ENCODE results near the gene YWHAQ. TPM values are rescaled to one million over a fixed set of nuclear protein-coding genes. Genes with fewer than 3 reads are reported as not detected.
"Not testable (repeated sequence)": the region's sequence is repeated elsewhere in the genome, so short reads cannot be mapped to it uniquely, and the experiment has no call there.

The YWHAQ gene
- total RNA-seq, 1 donor from 2014 or later, result 119 TPM

DNA sequence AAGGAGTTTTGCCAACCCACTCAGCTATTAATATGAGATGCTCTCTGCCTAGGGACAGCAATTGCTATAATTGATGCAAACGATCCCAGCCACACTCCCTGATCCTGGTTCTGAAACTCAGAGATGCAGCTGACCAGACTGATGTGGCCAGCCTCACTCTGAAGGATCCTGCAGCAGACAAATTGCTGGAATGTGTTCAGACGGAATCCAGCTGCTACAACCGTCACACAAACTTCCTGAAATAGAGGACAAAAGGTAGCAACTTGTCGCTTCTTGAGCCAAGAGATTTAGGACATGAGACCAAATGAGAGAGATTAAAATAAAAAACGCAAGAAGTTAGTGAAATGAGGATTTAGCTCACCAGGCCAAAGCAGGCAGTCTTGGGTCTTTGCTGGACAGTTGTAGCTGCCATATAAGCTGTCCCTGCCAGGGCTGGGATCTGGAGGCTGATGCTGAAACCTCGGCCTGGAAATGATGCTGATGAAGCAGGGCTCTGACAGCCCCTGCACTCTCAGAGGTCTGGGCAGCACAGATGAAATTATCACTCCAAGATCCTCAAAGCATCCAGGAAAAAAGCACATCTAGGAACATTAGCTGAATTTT, 8.3 kb upstream of the YWHAQ start:
- DNase-seq (peak; percentile 35), ATAC-seq (peak; percentile 70)
- intact Hi-C loops (cut with micrococcal nuclease), result loop anchor here (10.0 kb wide), 1 partner anchor 126 kb away; no protein-coding TSS in a partner anchor

DNA sequence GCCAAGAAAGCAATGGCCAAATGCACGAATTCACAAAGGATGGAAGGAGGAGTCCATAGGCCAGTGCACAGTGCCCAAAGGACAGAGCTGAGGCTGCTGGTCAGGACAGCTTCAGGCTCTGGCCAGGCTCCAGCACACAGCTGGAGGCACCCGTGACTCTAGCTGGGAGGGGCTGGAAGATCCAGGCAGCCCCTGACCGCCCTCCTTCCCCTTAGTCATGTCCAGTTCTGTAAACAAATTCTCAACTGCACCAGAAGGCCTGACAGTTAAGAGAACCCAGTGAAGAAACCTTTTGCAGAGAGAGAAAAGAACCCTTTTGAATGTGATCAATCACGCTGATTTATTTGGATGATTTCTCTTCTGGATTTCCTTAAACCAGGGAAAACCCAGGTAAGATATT, 7.7 kb upstream of the YWHAQ start:
- DNase-seq (peak; percentile 90), ATAC-seq (peak; percentile 95)
- intact Hi-C loops (cut with micrococcal nuclease), result loop anchor here (10.0 kb wide), 1 partner anchor 126 kb away; no protein-coding TSS in a partner anchor

GRCh38 chr2:9637330-9637729, 6.5 kb upstream of the YWHAQ start:
- DNase-seq (no peak), ATAC-seq (no peak)
- intact Hi-C loops (cut with micrococcal nuclease), result loop anchor here (10.0 kb wide), 1 partner anchor 127 kb away; no protein-coding TSS in a partner anchor

DNA sequence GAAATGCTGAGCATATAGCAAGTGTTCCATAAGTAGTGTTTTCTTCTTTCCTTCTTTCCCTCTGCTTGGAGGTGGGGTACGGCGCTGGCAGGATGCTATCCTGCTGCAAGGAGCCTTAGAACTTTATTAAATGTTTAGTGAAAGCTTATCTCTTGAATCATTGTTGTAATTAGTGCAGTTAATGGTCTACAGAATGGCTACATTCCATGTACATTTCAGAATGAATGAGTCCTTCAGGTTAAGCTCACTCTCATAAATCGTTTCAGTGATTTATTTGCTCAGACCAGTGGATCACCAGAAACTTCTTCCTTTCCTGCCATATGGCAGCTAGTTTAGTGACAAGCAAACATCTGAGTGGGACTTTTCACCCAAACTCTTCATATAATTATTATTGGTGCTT, 3.3 kb upstream of the YWHAQ start:
- intact Hi-C loops (cut with micrococcal nuclease), result loop anchor here (10.0 kb wide), 1 partner anchor 131 kb away; no protein-coding TSS in a partner anchor
- DNase-seq, result no peak

GRCh38 chr2:9631878-9632700, 1.3 kb upstream of the YWHAQ start:
- intact Hi-C loops (cut with micrococcal nuclease), result loop anchor here (10.0 kb wide), 1 partner anchor 133 kb away; no protein-coding TSS in a partner anchor
- DNase-seq, result peak; percentile 45

More for the DNA sequence above, 3.3 kb upstream of the YWHAQ start:
- ATAC-seq, result no peak

GRCh38 chr2:9631553-9631819, 689 bp upstream of the YWHAQ start:
- DNase-seq, result no peak
- intact Hi-C loops (cut with micrococcal nuclease), result loop anchor here (10.0 kb wide), 1 partner anchor 133 kb away; no protein-coding TSS in a partner anchor
- ATAC-seq, result no peak

More at GRCh38 chr2:9631878-9632700, 1.3 kb upstream of the YWHAQ start:
- ATAC-seq, result peak; percentile 43

- DNase-seq (peak; percentile 88), ATAC-seq (peak; percentile 45)
- intact Hi-C loops (cut with micrococcal nuclease), result loop anchor here (10.0 kb wide), 1 partner anchor 135 kb away; no protein-coding TSS in a partner anchor
These were observed 571 bp downstream of the YWHAQ start for GRCh38 chr2:9630117-9630735.

DNA sequence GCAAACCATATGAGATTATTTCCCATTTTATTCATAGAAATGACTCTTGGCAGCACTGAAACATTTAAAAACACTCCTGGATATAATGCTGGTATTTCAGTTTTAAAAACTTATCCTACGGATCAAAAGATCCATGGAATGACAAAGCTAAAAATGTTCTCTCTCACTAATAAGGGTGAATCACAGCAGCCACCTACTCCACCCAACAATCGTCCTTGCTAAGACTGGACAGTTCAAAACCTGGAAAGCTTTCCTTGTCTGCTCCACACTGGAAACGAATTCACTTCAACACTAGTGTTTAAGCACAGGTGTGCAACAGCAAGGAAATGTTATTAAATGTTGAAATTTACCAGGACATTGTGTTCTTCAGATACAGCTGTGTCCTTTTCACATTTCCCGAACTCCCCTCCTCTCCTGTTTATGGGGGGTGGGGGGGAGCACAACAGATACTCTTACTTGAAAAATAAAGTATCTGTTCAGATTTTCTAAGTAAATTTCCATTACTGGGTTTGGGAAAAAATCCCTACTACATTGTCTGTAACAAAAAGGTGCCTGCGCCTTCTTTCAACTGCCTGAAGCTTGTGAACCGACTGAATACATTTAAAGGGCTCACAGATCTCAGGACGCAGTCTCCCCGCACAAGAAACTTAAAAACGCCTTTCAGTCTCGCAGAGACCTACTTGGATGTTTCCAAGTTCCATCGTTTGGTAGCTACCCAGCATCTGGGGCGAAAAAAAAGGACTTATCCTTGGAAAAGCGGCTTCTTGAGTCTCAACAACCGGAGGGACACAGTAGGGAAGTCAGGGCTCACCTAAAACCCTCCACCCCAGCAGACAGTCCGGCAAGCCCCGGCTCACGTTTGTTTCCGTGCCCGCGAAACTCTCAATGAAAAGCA, 1.3 kb downstream of the YWHAQ start:
- intact Hi-C loops (cut with micrococcal nuclease), result loop anchor here (10.0 kb wide), 1 partner anchor 135 kb away; no protein-coding TSS in a partner anchor
- ATAC-seq (no peak), DNase-seq (no peak)

DNA sequence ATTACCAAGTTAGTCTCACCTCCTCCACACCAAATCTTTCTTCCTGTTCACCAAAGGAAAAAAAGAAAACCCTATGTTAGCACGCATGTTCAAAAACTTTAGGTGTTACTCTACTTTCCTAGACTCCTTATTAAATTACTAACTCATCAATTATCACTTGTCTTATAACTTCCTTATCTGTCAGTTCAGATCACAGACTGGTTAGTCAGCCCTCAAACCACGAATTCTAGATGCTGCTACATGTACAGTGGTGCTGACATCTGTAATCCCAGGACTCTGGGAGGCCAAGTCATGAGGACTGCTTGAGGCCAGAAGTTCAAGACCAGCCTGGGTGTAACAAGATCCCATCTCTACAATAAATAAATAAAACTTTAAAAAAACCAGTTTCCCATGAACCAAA, 3.5 kb downstream of the YWHAQ start:
- DNase-seq (no peak), ATAC-seq (no peak)
- intact Hi-C loops (cut with micrococcal nuclease), result no loop called here

DNA sequence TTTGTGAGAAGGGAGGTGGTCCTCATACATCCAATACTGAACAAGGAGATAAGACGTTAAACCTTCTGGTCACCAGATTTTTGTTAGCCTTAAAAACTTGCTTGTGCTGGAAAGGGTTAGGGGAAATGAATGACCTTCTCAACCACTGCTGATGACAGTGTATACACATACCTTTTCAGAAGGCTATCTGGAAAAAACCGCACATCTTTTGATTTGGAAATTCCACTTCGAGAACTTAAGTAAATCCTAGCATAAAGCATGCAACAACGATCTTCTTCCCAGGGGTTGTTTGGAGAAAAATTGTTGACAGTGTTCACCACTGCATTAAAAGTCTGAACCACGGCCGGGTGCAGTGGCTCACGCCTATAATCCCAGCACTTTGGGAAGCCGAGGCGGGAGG, 7.6 kb downstream of the YWHAQ start:
- intact Hi-C loops (cut with micrococcal nuclease), result no loop called here
- DNase-seq (no peak), ATAC-seq (no peak)

- ATAC-seq; intact Hi-C loops (cut with micrococcal nuclease); DNase-seq: not testable (repeated sequence)
These were observed 9.1 kb downstream of the YWHAQ start for GRCh38 chr2:9621655-9622054.

DNA sequence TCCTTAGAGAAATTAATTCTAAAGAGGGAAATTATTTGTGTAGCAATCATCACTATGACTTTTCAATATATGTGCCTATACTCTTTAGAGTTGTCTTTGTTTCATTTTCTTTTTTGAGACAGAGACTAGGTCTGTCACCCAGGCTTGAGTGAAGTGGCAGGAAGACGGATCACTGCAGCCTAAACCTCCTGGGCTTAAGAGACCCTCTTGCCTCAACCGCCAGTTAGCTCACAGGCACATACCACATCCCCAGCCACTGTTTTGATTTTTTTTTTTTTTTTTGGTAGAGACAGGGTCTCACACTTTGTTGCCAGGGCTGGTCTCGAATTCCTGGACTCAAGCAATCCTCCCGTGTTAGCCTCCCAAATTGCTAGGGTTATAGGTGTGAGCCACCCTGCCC, 12.4 kb downstream of the YWHAQ start:
- intact Hi-C loops (cut with micrococcal nuclease), result no loop called here
- ATAC-seq, result no peak
- DNase-seq, result no peak

DNA sequence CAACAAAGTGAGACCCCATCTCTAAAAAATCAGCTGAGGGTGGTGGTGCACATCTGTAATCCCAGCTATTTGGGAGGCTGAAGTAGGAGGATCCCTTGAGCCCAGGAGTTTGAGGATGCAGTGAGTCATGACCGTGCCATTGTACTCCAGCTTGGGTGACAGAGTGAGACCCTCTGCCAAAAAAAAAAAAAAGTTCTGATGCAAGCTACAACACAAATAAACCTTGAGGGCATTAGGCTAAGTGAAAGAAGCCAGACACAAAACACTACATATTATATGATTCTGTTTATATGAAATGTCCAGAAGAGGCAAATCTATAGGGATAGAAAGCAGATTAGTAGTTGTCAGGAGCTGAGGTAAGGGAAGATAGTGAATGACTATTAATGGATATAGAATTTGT, 13.0 kb downstream of the YWHAQ start:
- intact Hi-C loops (cut with micrococcal nuclease), result no loop called here
- DNase-seq, result no peak
- ATAC-seq, result peak; percentile 10

DNA sequence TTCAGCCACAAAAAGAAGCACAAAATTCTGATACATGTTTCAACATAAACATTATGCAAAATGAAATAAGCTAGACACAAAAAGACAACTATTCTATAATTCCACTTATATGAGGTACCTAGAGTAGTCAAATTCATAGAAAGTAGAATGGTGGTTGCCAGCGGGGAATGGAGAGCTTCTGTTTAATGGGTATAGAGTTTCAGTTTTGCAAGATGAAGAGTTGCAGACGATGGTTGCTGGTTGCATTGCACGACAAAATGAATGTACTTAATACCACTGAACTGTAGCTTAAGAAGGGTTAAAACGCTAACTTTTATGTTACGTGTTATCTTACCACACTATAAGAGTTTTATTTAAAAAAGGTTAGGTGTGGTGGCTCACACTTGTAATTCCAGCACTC, 13.5 kb downstream of the YWHAQ start:
- intact Hi-C loops (cut with micrococcal nuclease), result no loop called here
- DNase-seq, result no peak
- no peak for ATAC-seq

DNA sequence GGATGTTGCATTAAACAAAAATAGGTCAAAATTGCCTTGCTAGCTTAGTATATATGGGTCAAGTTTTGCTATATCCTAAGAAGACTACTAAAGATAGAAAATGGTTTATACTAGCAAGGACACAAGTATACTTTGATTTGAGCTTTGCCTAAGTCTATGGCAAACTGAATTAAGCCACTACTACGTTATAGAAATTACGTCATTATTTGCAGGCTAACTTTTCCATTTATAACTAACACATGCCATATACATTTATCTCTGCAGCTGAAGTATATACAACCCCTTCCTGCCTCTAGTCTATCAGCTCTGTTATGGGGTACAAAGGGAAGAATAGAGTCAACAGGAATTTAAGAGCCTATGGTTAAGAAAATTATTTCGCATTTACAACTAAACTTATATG, 16.2 kb downstream of the YWHAQ start:
- no peak for ATAC-seq
- intact Hi-C loops (cut with micrococcal nuclease), result no loop called here
- DNase-seq, result no peak

DNA sequence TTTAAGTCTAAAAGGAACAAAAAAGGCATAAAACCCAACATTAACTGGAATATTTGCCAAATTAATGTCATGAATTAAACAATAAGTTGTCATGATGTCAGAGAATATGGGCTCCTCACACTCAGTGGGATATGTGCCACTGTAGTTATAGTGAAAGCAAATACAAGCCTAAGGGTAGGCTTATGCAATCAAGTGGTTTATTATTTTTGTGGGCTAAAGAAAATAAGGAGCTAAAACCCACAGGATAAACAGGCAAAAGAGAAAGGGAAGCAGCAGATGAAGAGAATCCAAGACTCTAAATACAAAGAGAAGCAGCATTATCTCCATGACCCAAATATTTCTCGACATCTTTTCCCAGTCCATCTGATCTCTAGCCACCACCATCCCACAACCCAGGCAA, 17.5 kb downstream of the YWHAQ start:
- ATAC-seq, result peak; percentile 35
- intact Hi-C loops (cut with micrococcal nuclease), result no loop called here
- DNase-seq, result no peak

DNA sequence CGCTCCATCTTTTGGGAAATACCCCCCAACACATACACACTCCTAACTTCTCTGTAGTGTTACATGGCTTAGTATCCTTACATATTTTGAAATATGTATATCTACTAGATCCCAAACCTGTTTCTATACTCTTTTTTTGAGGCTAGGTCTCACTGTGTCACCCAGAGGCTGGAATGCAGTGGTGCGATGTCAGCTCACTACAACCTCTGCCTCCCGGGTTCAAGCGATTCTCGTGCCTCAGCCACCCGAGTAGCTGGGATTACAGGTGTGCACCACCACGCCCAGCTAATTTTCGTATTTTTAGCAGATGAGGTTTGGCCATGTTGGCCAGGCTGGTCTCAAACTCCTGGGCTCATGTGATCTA, 19.3 kb downstream of the YWHAQ start:
- DNase-seq; ATAC-seq; intact Hi-C loops (cut with micrococcal nuclease): not testable (repeated sequence)

DNA sequence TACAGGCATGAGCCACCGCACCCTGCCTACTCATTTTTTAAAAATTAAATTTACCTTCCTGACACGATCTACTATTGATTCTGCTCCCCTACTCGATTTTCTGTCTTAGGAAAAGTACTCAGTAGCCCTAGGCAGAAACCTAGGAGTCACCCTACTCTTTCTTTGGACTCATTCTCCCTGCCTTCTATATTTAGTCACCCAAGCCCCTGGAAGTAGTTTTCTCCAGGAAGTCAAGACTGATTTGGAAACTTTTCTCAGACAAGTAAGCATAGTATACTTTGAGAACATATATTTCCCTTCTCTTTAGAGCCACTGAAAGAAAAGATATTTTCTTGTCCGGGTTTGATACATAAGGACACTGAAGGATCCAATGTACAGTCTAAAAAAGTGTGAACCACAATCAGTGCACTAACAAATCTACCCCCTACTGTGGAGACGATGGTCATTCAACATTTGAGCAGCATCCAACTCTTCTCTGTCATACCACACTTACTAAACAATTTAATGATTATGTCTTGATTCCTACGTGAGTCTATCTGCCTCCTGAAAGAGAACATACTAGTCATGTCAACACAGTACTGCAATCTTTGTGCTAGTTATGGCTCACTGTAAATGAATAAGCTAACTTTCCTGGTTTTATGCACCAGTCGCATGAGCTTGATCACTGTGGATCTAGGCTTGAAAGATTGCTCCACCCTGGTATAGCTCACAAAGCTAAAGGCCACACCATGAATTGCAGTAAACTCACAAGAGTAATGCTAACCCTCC, 19.8 kb downstream of the YWHAQ start:
- ATAC-seq, result no peak
- intact Hi-C loops (cut with micrococcal nuclease), result no loop called here
- DNase-seq, result no peak

Measured in left ventricle myocardium superior (tissue), 1 donor.